Transverse colon (tissue), 4 donors: ENCODE data around the gene IGLL1. TPM values are rescaled to one million over a fixed set of nuclear protein-coding genes. Genes with fewer than 3 reads are reported as not detected.
A peak's percentile ranks its signal among the peaks of the same experiment; 100 is the strongest.

Experiments used
- DNase-seq: peaks from one replicate; pipeline ENCODE4 v3.0.0-alpha.2; 2019
- H3K27ac ChIP-seq, 4 donors: fragments of 200-600 bp; sonication (generic); 2 replicates each; pipeline ENCODE4 v1.5.1; 2016 to 2018; ENCODE audit warnings: inconsistent platforms in 4 of 4
- H3K27me3 ChIP-seq: fragments of 200-600 bp; sonication (generic); 2 replicates; pipeline ENCODE4 v1.5.1; 2017; ENCODE audit warnings: inconsistent platforms
- H3K36me3 ChIP-seq, 4 donors: fragments of 200-600 bp; sonication (generic); 2 replicates each; pipeline ENCODE4 v1.5.1; 2017 to 2019; ENCODE audit warnings: inconsistent platforms in 4 of 4
- H3K4me1 ChIP-seq, 4 donors: fragments of 200-600 bp; sonication (generic); 2 replicates each; pipeline ENCODE4 v1.5.1; 2017 to 2020; ENCODE audit warnings: inconsistent platforms in 4 of 4
- H3K4me3 ChIP-seq, 4 donors: fragments of 200-600 bp; sonication (generic); 1 replicate in 1 of 4; 2 replicates in 3 of 4; pipeline versions ENCODE4 v1.5.1 to v1.6.1; 2017 to 2019; ENCODE audit warnings: inconsistent platforms in 4 of 4
- H3K9me3 ChIP-seq, 2 donors: fragments of 200-600 bp; sonication (generic); 2 replicates each; pipeline ENCODE4 v1.5.1; 2017 to 2019; ENCODE audit warnings: inconsistent platforms in 2 of 2
- EP300 ChIP-seq: sonication (generic); formaldehyde crosslinking; IDR thresholded peaks from one replicate; pipeline ENCODE4 v1.6.1; 2017; ENCODE audit warnings: antibody characterized with exemption, low read depth
- POLR2A ChIP-seq: fragments of 450-650 bp; IDR thresholded peaks from one replicate; pipeline ENCODE4 v1.6.1; 2016; ENCODE audit warnings: antibody characterized with exemption, mild to moderate bottlenecking, moderate library complexity
- POLR2AphosphoS5 ChIP-seq, 3 donors: sonication (generic); formaldehyde crosslinking; IDR thresholded peaks; one replicate each; pipeline ENCODE4 v1.6.1; 2016; ENCODE audit warnings: antibody characterized with exemption in 3 of 3
- WGBS, 2 donors: methylation state at CpG; one replicate each; pipeline ENCODE4 v1.1.5; 2018; ENCODE audit warnings: low coverage in 1 of 2; 5-methylcytosine and 5-hydroxymethylcytosine counted together
- in situ Hi-C, 4 donors: fragments of 200-750 bp; cut with MboI; loops; one replicate each; pipeline versions ENCODE4 v1.15.0 to v1.15.1; 2017; ENCODE audit warnings: low sequenced_read_pairs in 3 of 4, low pct_ligation_motif_present in 1 of 4, low pct_unique_long_range_greater_than_20kb in 1 of 4
- intact Hi-C: fragments of 100-400 bp; cut with DNase I; formaldehyde crosslinking; loops from one replicate; pipeline ENCODE4 v1.15.1; 2023; ENCODE audit warnings: low total_unique reads
- total RNA-seq, 4 donors: library from RNA; depleted of rRNA; stranded (reverse); fragments of >200 nt; gene quantifications; one replicate each; pipeline ENCODE4 v1.1.0, GENCODE V29; 2016
- TF ChIP-seq, protein P1 (sequence below), 5 experiments: fragments of 200-600 bp in 3 of 5; fragments of 450-650 bp in 2 of 5; sonication (generic) in 3 of 5; IDR thresholded peaks; 1 replicate in 2 of 5; 2 replicates in 3 of 5; pipeline ENCODE4 v1.5.1; 2016 to 2017; ENCODE audit warnings: antibody characterized with exemption in 5 of 5, inconsistent platforms in 3 of 5, mild to moderate bottlenecking in 2 of 5, moderate library complexity in 1 of 5

Gene IGLL1
- total RNA-seq, 4 donors from 2014 or later = not detected

DNA sequence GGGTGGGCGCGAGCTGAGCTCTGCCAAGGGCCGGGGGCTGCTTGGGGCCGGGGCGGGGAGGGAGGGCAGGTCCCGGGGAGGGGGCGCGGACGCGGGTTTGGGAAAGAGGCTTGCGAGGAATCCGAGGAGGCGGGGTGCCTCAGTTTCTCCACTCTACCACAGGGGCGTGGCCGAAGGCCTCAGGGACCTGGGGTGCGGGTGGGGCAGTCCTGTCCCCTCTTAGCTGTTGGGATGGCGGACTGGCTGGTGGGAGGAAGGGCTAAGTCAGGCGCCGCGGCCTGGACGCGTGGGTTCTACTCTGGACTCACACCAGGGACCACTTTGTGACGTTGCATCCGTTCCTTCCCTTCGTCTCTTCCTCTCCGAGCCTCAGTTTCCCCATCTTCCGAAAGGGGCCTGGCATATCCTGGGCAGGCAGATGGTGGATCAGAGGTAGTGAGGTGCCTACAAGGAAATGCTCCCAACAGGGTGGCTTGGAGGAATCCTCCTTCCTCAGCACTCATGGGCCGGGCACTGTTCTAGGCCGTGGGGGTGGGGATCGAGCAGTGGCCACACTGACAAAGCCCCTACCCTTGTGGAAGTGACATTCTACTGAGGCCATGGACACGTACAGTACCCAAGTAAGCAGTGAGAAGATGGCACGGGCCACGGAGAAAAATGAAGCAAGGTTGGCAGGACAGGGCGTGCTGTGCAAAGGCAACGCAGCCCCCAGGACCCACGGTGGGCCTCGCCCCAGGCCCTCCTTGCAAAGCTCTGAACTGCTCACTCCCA lies 13.2 kb downstream of the IGLL1 start:
- Histone ChIP-seq H3K27me3 (peaks cover 54% of the 10 kb centered on the region), H3K27ac (no peak overlapping the region), H3K9me3 (no peaks in the 10 kb centered on the region), H3K36me3 (no peaks in the 10 kb centered on the region), H3K4me1 (peaks cover 2 to 14% (median 14%) of the 10 kb centered on the region in 4 donors), H3K4me3 (peak overlapping the region in 2 of 4 donors; percentile 32 to 44)
- 78% methylated on average over 29 of the region's 37 CpGs; no CpG with 5 or more reads in 1 of the 2 donors for WGBS, 2 donors
- no peak for DNase-seq
- intact Hi-C loops (no loop called here), in situ Hi-C loops (no loop called here)
- TF ChIP-seq POLR2AphosphoS5 (IDR thresholded peaks at IDR 0.05) = no peak

- no peak for DNase-seq
- TF ChIP-seq POLR2A = no peak
- TF ChIP-seq POLR2AphosphoS5 (IDR thresholded peaks at IDR 0.05) = no peak
- TF ChIP-seq, protein P1, sequence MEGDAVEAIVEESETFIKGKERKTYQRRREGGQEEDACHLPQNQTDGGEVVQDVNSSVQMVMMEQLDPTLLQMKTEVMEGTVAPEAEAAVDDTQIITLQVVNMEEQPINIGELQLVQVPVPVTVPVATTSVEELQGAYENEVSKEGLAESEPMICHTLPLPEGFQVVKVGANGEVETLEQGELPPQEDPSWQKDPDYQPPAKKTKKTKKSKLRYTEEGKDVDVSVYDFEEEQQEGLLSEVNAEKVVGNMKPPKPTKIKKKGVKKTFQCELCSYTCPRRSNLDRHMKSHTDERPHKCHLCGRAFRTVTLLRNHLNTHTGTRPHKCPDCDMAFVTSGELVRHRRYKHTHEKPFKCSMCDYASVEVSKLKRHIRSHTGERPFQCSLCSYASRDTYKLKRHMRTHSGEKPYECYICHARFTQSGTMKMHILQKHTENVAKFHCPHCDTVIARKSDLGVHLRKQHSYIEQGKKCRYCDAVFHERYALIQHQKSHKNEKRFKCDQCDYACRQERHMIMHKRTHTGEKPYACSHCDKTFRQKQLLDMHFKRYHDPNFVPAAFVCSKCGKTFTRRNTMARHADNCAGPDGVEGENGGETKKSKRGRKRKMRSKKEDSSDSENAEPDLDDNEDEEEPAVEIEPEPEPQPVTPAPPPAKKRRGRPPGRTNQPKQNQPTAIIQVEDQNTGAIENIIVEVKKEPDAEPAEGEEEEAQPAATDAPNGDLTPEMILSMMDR (IDR thresholded peaks at IDR 0.05) = no peak
- no peak for TF ChIP-seq EP300
- H3K27me3 ChIP-seq = peaks cover 54% of the 10 kb centered on the region
- H3K4me3 ChIP-seq = peak overlapping the region; percentile 13 to 44 (median 26)
- intact Hi-C loops (no loop called here), in situ Hi-C loops (no loop called here)
- no peaks in the 10 kb centered on the region for H3K9me3 ChIP-seq
- 1 to 5% methylated on average over 15 to 23 of the region's 73 CpGs for WGBS, 2 donors
- H3K27ac ChIP-seq = no peak overlapping the region
- H3K4me1 ChIP-seq = peaks cover 2 to 14% (median 14%) of the 10 kb centered on the region in 4 donors
- no peaks in the 10 kb centered on the region for H3K36me3 ChIP-seq
Measured at GRCh38 chr22:23565915-23566704, 14.0 kb downstream of the IGLL1 start.

DNA sequence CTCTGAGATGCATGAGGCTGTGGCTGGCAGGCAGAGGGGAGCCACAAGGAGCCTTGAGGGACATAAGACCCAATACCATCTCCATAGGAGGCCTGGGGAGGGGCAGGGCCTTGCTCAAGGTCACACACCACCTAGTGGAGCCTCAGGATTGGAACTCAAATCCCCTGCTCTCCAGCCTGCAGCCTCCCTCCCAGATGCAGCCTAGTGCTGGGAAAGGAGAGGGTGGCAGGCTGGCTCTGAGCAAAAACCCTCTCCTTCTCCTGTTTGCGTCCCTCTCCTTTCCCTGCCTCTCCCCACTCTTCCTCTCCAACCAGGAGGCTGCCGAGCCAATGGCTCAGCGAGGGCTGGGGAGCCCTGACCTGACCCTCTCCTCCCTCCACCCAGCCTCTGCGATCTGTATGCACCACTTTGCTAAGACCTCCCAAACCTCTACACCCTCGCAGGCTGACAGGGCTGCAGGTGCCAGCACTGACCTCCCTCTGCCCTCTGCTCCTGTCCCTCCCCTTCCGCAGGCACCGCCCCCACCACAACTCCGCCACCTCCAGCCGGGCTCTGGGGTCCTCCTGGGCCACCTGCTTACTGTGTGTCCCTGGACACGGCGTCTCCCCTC lies 14.7 kb downstream of the IGLL1 start:
- H3K27me3 ChIP-seq = peaks cover 54% of the 10 kb centered on the region
- H3K36me3 ChIP-seq = no peaks in the 10 kb centered on the region
- intact Hi-C loops (no loop called here), in situ Hi-C loops (no loop called here)
- no peak for TF ChIP-seq POLR2AphosphoS5 (IDR thresholded peaks at IDR 0.05)
- TF ChIP-seq EP300 = no peak
- no peak for TF ChIP-seq POLR2A
- TF ChIP-seq, protein P1 (IDR thresholded peaks at IDR 0.05) = no peak
- H3K27ac ChIP-seq = no peak overlapping the region
- peak; percentile 27 for DNase-seq
- H3K4me1 ChIP-seq = peaks cover 2 to 14% (median 14%) of the 10 kb centered on the region in 4 donors
- peak overlapping the region in 3 of 4 donors; percentile 19 to 44 (median 32) for H3K4me3 ChIP-seq
- H3K9me3 ChIP-seq = no peaks in the 10 kb centered on the region
- WGBS, 2 donors = 19 to 38% methylated on average over 5 to 11 of the region's 11 CpGs

DNA sequence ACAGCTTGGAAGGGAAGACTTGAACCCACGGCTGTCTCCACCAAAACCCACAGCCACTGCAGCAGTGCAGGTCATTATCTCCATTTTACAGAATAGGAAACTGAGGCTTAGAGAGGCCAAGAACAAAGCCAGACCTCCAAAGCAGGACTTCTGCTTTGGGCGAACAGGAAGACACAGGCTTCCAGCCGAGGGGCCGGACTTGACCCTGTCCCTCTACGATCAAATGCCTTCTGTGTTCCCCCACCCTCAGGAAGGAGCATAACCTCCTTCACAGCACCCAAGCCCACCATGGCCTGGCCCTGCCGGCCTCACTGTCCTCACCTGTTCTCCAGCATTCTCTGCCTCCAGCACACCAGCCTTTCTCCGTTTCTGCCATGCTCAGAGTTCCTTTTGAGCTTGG lies 15.8 kb downstream of the IGLL1 start:
- H3K4me1 ChIP-seq = peaks cover 2 to 14% (median 14%) of the 10 kb centered on the region in 4 donors
- peaks cover 54% of the 10 kb centered on the region for H3K27me3 ChIP-seq
- intact Hi-C loops = no loop called here
- TF ChIP-seq POLR2AphosphoS5 (IDR thresholded peaks at IDR 0.05) = no peak
- TF ChIP-seq POLR2A = no peak
- TF ChIP-seq EP300 = no peak
- TF ChIP-seq, protein P1 (IDR thresholded peaks at IDR 0.05) = no peak
- no peak overlapping the region for H3K4me3 ChIP-seq
- no peaks in the 10 kb centered on the region for H3K9me3 ChIP-seq
- H3K36me3 ChIP-seq = no peaks in the 10 kb centered on the region
- WGBS, 2 donors = 89 to 100% methylated on average over 2 to 7 of the region's 7 CpGs
- in situ Hi-C loops = no loop called here
- no peak overlapping the region for H3K27ac ChIP-seq
- DNase-seq = no peak
